ENCODE results near the gene MCU. TPM values are rescaled to one million over a fixed set of nuclear protein-coding genes. Genes with fewer than 3 reads are reported as not detected.

Gene MCU
- total RNA-seq, 1 donor from 2014 or later, result 27.2 TPM

- DNase-seq (ENCODE audit: low read depth), result no peak
- TF ChIP-seq, protein P1, sequence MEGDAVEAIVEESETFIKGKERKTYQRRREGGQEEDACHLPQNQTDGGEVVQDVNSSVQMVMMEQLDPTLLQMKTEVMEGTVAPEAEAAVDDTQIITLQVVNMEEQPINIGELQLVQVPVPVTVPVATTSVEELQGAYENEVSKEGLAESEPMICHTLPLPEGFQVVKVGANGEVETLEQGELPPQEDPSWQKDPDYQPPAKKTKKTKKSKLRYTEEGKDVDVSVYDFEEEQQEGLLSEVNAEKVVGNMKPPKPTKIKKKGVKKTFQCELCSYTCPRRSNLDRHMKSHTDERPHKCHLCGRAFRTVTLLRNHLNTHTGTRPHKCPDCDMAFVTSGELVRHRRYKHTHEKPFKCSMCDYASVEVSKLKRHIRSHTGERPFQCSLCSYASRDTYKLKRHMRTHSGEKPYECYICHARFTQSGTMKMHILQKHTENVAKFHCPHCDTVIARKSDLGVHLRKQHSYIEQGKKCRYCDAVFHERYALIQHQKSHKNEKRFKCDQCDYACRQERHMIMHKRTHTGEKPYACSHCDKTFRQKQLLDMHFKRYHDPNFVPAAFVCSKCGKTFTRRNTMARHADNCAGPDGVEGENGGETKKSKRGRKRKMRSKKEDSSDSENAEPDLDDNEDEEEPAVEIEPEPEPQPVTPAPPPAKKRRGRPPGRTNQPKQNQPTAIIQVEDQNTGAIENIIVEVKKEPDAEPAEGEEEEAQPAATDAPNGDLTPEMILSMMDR (conservative IDR thresholded peaks at IDR 0.05; ENCODE audit: low read depth, low read length), result no peak
- no peak overlapping the region for H3K4me3 ChIP-seq (ENCODE audit: low read depth, low read length)
Observed at GRCh38 chr10:72712136-72712535, 20.2 kb downstream of the MCU start.

DNA sequence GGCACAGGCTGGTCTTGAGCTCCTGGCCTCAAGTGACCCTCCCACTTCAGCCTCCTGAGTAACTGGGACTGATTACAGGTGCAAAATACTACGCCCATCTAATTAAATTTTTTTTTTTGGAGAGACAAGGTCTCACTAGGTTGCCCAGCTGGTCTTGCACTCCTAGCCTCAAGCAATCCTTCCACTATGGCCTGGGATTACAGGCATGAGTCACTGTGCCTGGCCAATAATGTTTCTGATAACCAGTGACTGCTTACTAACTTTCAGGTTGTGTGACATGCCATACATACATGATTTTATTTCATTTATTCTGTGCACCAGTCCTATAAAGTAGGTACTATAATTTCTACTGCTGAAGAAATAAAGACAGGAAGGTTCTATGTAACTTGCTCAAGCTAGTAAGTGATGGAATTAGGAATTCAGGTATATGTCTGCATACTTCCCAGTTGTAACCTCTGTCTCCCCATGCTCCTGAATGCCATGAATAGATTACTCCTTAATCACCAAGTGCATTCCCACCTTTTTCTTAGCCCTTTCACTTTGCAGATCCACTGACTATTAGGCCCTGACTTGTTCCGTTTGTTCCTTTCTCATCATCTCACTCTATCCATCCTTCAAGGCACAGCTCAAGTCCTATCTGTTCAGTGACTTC is 28.1 kb downstream of the MCU start:
- DNase-seq (ENCODE audit: low read depth), result no peak
- no peak overlapping the region for H3K4me3 ChIP-seq (ENCODE audit: low read depth, low read length)
- TF ChIP-seq, protein P1 (conservative IDR thresholded peaks at IDR 0.05; ENCODE audit: low read depth, low read length), result no peak

- H3K4me3 ChIP-seq (ENCODE audit: low read depth, low read length), result no peak overlapping the region
- no peak for DNase-seq (ENCODE audit: low read depth)
- TF ChIP-seq, protein P1 (conservative IDR thresholded peaks at IDR 0.05; ENCODE audit: low read depth, low read length), result no peak
Observed at GRCh38 chr10:72720814-72721660, 29.1 kb downstream of the MCU start.

- no peak for DNase-seq (ENCODE audit: low read depth)
- TF ChIP-seq, protein P1 (conservative IDR thresholded peaks at IDR 0.05; ENCODE audit: low read depth, low read length), result no peak
- no peak overlapping the region for H3K4me3 ChIP-seq (ENCODE audit: low read depth, low read length)
Observed at GRCh38 chr10:72727130-72727529, 35.2 kb downstream of the MCU start.

- no peak overlapping the region for H3K4me3 ChIP-seq (ENCODE audit: low read depth, low read length)
- TF ChIP-seq, protein P1 (conservative IDR thresholded peaks at IDR 0.05; ENCODE audit: low read depth, low read length), result no peak
- DNase-seq (ENCODE audit: low read depth), result no peak
Observed at GRCh38 chr10:72728462-72728861, 36.5 kb downstream of the MCU start.

DNA sequence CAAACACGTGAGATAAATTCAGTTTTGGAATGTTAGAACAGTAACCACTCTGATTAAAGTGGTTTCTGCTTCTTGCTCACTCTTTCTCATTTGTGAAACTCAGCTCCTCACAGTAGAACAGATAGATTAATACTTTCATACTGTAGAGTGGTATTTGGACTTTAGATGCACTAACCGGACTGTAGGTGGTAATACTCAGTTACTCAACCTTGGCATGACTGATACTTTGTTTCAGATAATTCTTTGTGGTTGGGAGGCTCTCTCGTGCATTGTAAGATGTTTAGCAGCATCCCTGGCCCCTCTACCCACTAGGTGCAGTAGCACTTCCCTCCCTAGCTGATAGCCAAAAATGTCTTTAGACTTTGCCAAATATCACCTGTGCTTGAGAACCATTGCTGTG is 37.6 kb downstream of the MCU start:
- TF ChIP-seq, protein P1 (conservative IDR thresholded peaks at IDR 0.05; ENCODE audit: low read depth, low read length), result peak; percentile 6
- H3K4me3 ChIP-seq (ENCODE audit: low read depth, low read length), result no peak overlapping the region

More for the DNA sequence above, 37.6 kb downstream of the MCU start:
- no peak for DNase-seq (ENCODE audit: low read depth)
